A673 (cell line): ENCODE measurements around the gene GPAT3. TPM values are rescaled to one million over a fixed set of nuclear protein-coding genes. Genes with fewer than 3 reads are reported as not detected.
A peak's percentile ranks its signal among the peaks of the same experiment; 100 is the strongest.

Experiments
- BruUV-seq: library from RNA; stranded (reverse); fragments of 400-500 nt; replicated peaks from 2 replicates; lab custom pipeline; 2021; lab: Mats Ljungman, UMichigan
- CTCF ChIA-PET: fragments of 300-600 bp; sonication (Branson Sonifier 250); formaldehyde crosslinking; loops from one replicate; lab custom pipeline; 2022; ENCODE audit warnings: antibody characterized with exemption; lab: Charles Lee
- POLR2A ChIA-PET: fragments of 300-600 bp; sonication (Branson Sonifier 250); formaldehyde crosslinking; loops from one replicate; lab custom pipeline; 2022; ENCODE audit warnings: antibody characterized with exemption; ENCODE audit not compliant: low non-redundant PET; lab: Charles Lee
- DNase-seq: peaks from one replicate; pipeline ENCODE4 v3.0.0-alpha.2; 2015; ENCODE audit warnings: low spot score
- H3K27ac ChIP-seq: fragments of 200-600 bp; sonication (generic); 2 replicates; pipeline ENCODE4 v1.5.1; 2016; ENCODE audit warnings: mixed run types, low read depth, mild to moderate bottlenecking, mixed read lengths, antibody characterized with exemption, low read length; ENCODE audit not compliant: poor library complexity, severe bottlenecking
- H3K27me3 ChIP-seq: fragments of 200-600 bp; sonication (generic); replicated peaks from 2 replicates; pipeline ENCODE4 v1.6.1; 2017; ENCODE audit warnings: mixed run types, low read depth, mild to moderate bottlenecking, mixed read lengths, antibody characterized with exemption, low read length; ENCODE audit not compliant: insufficient read depth, poor library complexity
- H3K36me3 ChIP-seq: fragments of 200-600 bp; sonication (generic); 2 replicates; pipeline ENCODE4 v1.6.1; 2016; ENCODE audit warnings: mixed run types, mild to moderate bottlenecking, mixed read lengths, antibody characterized with exemption, low read length; ENCODE audit not compliant: insufficient read depth, poor library complexity, severe bottlenecking
- H3K4me1 ChIP-seq: fragments of 200-600 bp; sonication (generic); 2 replicates; pipeline ENCODE4 v1.6.1; 2017; ENCODE audit warnings: mixed run types, mild to moderate bottlenecking, mixed read lengths, antibody characterized with exemption, low read length; ENCODE audit not compliant: insufficient read depth, poor library complexity, severe bottlenecking
- H3K4me3 ChIP-seq: fragments of 200-600 bp; sonication (generic); 2 replicates; pipeline ENCODE4 v1.5.1; 2016; ENCODE audit warnings: low read depth, mixed run types, mild to moderate bottlenecking, mixed read lengths, low read length; ENCODE audit not compliant: poor library complexity, severe bottlenecking
- H3K9me3 ChIP-seq: fragments of 200-600 bp; sonication (generic); 2 replicates; pipeline ENCODE4 v1.6.1; 2016; ENCODE audit warnings: mixed run types, low read depth, mild to moderate bottlenecking, mixed read lengths, antibody characterized with exemption, low read length; ENCODE audit not compliant: poor library complexity, severe bottlenecking
- EZH2 ChIP-seq: fragments of 200-600 bp; sonication (generic); IDR thresholded peaks from 2 replicates; pipeline ENCODE4 v1.6.1; 2017; ENCODE audit warnings: borderline replicate concordance, low read depth, mild to moderate bottlenecking, mixed read lengths, antibody characterized with exemption, low read length; ENCODE audit not compliant: poor library complexity, severe bottlenecking
- intact Hi-C: fragments of 100-400 bp; cut with micrococcal nuclease; formaldehyde crosslinking; loops from one replicate; pipeline ENCODE4 v1.10.0; 2022; ENCODE audit not compliant: unreplicated experiment
- total RNA-seq: library from RNA; stranded (reverse); gene quantifications from 2 replicates; pipeline ENCODE4 v1.2.3, GENCODE V29; 2021
- TF ChIP-seq, protein P1 (sequence below): fragments of 300-800, 200-600 bp; sonication (generic); conservative IDR thresholded peaks from 2 replicates; pipeline ENCODE4 v1.5.1; 2017; ENCODE audit warnings: low read depth, mild to moderate bottlenecking, antibody characterized with exemption, low read length, moderate library complexity, mixed read lengths

Gene GPAT3
- total RNA-seq, 1 experiment from 2014 or later, result 1.2 TPM

DNA sequence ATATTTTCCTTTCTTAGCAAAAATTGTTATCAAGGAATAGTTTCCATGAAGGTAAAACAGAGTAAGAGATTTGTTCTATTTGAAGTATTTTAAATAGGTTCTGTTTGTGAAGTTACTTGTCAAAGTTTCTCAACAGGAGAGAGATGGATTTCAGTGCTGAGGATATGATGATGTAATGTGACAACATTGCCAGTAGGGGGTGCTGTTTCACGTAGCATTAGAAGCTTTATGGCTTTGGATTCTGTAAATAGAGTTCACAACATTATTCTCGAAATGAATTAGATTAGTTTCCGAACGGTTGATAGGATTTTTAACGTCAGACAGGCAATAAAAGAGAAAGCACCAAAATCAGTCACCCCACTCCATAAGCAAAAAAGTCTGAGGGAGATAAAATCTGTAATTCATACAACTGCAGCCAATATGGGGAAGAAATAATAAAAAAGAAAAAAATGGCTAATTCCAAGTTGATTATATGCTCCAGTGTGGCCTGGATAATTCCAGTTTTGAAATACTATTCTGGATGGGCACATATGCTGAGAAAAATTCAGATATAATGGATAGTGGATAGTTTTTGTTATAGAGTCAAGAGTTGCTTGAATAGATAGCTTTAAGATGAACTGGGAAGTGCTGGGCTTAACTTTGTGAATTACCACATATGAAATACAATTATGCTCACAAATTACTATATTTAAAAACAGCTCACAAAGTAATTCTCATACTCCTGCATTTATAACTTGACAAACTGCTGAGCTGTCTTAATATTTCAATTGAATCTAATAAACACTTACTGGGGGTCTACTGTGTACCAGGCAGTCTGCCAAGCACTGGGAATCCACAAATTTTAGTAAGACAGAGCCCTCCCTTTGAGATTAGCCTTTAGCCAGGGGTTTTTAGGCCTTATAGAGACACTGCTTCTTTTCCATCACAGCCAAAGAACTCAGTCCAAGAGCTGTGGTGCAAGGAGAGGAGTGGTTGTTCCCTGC is 109.1 kb downstream of the GPAT3 start:
- Histone ChIP-seq H3K27me3 (no peaks in the 10 kb centered on the region), H3K27ac (peak overlapping the region; percentile 87), H3K9me3 (no peaks in the 10 kb centered on the region), H3K36me3 (no peaks in the 10 kb centered on the region), H3K4me3 (no peak overlapping the region), H3K4me1 (peaks cover 37% of the 10 kb centered on the region)
- peak; percentile 76 for DNase-seq
- ChIA-PET POLR2A (interaction anchor here (0.6 kb wide), 1 partner anchor 1161 kb away, joined by 4 read pairs; no protein-coding TSS in a partner anchor), CTCF (no interaction called here)
- intact Hi-C loops, result loop anchor here (2.0 to 5.0 kb wide), 2 partner anchors 612 to 860 kb away; no protein-coding TSS in a partner anchor
- TSS peak; percentile 97 for BruUV-seq
- TF ChIP-seq EZH2, result no peak
- TF ChIP-seq, protein P1, sequence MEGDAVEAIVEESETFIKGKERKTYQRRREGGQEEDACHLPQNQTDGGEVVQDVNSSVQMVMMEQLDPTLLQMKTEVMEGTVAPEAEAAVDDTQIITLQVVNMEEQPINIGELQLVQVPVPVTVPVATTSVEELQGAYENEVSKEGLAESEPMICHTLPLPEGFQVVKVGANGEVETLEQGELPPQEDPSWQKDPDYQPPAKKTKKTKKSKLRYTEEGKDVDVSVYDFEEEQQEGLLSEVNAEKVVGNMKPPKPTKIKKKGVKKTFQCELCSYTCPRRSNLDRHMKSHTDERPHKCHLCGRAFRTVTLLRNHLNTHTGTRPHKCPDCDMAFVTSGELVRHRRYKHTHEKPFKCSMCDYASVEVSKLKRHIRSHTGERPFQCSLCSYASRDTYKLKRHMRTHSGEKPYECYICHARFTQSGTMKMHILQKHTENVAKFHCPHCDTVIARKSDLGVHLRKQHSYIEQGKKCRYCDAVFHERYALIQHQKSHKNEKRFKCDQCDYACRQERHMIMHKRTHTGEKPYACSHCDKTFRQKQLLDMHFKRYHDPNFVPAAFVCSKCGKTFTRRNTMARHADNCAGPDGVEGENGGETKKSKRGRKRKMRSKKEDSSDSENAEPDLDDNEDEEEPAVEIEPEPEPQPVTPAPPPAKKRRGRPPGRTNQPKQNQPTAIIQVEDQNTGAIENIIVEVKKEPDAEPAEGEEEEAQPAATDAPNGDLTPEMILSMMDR, result peak; percentile 71

DNA sequence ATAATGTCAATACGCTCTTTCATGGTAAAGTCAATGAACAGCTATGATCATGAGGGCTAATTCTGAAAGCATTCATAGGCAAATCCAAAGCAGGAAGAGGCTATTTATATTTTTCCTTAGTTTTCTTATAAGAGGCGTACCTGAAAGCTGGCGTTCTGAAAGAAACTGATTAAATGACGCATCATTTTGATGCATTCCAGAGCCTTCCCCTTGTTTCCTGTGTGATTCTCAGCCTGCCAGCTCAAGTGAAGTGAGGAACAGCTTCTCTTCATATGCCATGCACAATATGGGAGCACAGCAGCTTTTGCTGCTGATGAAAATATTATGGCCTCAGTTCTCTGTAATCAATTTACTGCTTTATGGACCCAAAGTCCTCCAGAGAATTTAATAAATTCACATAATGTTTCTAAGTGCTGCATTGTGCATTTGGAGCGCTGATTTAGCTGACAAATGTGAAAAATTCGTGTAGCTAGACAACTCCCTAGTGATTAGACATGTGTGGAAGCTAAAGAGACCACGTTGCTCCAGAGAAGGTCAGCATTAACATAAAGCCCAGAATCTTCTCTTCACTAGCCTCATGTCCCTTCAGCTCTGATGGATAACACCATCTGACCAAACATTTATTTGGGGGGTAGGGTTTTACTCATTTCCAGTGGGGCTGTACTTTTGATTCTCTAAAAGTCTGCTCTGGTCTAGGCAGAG is 110.8 kb downstream of the GPAT3 start:
- ChIA-PET CTCF (no interaction called here), POLR2A (no interaction called here)
- TF ChIP-seq EZH2, result no peak
- TF ChIP-seq, protein P1, result no peak
- H3K4me1 ChIP-seq, result peaks cover 37% of the 10 kb centered on the region
- intact Hi-C loops, result loop anchor here (5.0 kb wide), 1 partner anchor 611 kb away; no protein-coding TSS in a partner anchor
- peak; percentile 15 for DNase-seq
- no peaks in the 10 kb centered on the region for H3K27me3 ChIP-seq
- no peaks in the 10 kb centered on the region for H3K36me3 ChIP-seq
- no TSS peak for BruUV-seq
- H3K4me3 ChIP-seq, result no peak overlapping the region
- no peaks in the 10 kb centered on the region for H3K9me3 ChIP-seq
- H3K27ac ChIP-seq, result peak overlapping the region; percentile 87

DNA sequence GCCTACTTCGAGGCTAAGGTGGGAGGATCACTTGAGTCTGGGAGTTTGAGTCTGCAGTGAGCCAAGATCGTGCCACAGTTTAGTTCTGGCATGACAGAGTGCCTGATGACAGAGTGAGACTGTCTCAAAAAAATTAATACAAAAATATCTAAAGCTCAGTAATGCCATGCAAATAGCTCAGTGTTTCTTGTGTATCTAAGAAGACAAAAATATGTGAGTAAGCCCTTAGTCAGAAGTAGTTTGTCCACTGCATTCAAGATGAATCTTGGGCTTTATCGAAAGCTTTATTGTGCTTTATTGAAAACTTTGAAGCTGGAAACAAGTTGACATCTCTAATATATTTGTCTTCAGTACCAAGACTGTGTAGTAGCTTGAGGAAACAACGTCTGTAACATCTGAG is 115.9 kb downstream of the GPAT3 start:
- no peaks in the 10 kb centered on the region for H3K36me3 ChIP-seq
- H3K4me3 ChIP-seq, result no peak overlapping the region
- peaks cover 4% of the 10 kb centered on the region for H3K4me1 ChIP-seq
- no peak overlapping the region for H3K27ac ChIP-seq
- no peak for DNase-seq
- CTCF ChIA-PET, result no interaction called here
- H3K27me3 ChIP-seq, result no peaks in the 10 kb centered on the region
- BruUV-seq, result no TSS peak
- POLR2A ChIA-PET, result no interaction called here
- TF ChIP-seq, protein P1, result no peak
- TF ChIP-seq EZH2, result no peak
- no peaks in the 10 kb centered on the region for H3K9me3 ChIP-seq
- intact Hi-C loops, result no loop called here
